Mesothelial cell of epicardium (in vitro differentiated cells): ENCODE measurements around the gene NCAM2. TPM values are rescaled to one million over a fixed set of nuclear protein-coding genes. Genes with fewer than 3 reads are reported as not detected.

Experiments
- DNase-seq, 2 experiments: peaks; one replicate each; pipeline ENCODE4 v3.0.0; 2021; ENCODE audit warnings: low spot score in 2 of 2; ENCODE audit not compliant: unreplicated experiment in 2 of 2
- H3K27ac Mint-ChIP-seq: 2 replicates; pipeline ENCODE4 v1.8.0; 2021; ENCODE audit warnings: mixed read lengths
- H3K27me3 Mint-ChIP-seq: 2 replicates; pipeline ENCODE4 v1.8.0; 2021; ENCODE audit warnings: low read depth, mixed read lengths
- H3K36me3 Mint-ChIP-seq: 2 replicates; pipeline ENCODE4 v1.8.0; 2021; ENCODE audit warnings: mixed read lengths
- H3K4me1 Mint-ChIP-seq: 2 replicates; pipeline ENCODE4 v1.8.0; 2021; ENCODE audit warnings: mixed read lengths
- H3K4me3 Mint-ChIP-seq: 2 replicates; pipeline ENCODE4 v1.8.0; 2021; ENCODE audit warnings: mild to moderate bottlenecking, moderate library complexity, mixed read lengths
- H3K9me3 Mint-ChIP-seq: 2 replicates; pipeline ENCODE4 v1.8.0; 2021; ENCODE audit warnings: mixed read lengths
- CTCF ChIP-seq: fragments of 200-600 bp; sonication (generic); IDR thresholded peaks from one replicate; pipeline ENCODE4 v1.5.0; 2021; ENCODE audit warnings: antibody characterized with exemption; ENCODE audit not compliant: unreplicated experiment
- total RNA-seq: library from RNA; stranded (reverse); gene quantifications from 3 replicates; pipeline ENCODE4 v1.2.1, GENCODE V29; 2021

Gene NCAM2
- total RNA-seq, 1 donor from 2014 or later, result 34.0 TPM

DNA sequence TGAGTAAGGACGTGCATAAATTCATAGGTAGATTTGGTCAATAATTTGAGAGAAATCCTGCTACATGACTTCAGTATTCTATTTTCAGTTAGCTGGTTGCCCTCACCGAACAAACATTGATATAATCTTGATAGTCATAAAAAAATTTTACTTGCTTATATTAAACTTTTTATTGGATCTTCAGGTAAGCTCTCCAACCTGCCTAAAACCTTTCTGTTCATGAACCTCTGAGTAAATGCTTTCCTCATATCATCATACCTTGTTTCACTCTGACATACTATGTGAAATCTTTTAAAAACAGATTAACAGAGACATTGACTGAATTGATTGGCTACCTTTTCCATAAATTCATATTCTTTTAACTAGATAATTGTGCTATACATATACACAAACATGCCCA, 299.0 kb downstream of the NCAM2 start:
- H3K4me3 Mint-ChIP-seq, result no peak overlapping the region
- no peaks in the 10 kb centered on the region for H3K27me3 Mint-ChIP-seq
- no peaks in the 10 kb centered on the region for H3K4me1 Mint-ChIP-seq
- DNase-seq, result no peak
- peaks cover 3% of the 10 kb centered on the region for H3K36me3 Mint-ChIP-seq
- TF ChIP-seq CTCF, result no peak
- no peak overlapping the region for H3K27ac Mint-ChIP-seq
- H3K9me3 Mint-ChIP-seq, result peaks cover 2% of the 10 kb centered on the region

- no peak for TF ChIP-seq CTCF
- H3K27me3 Mint-ChIP-seq, result no peaks in the 10 kb centered on the region
- H3K4me1 Mint-ChIP-seq, result no peaks in the 10 kb centered on the region
- peaks cover 4% of the 10 kb centered on the region for H3K9me3 Mint-ChIP-seq
- DNase-seq, result no peak
- no peaks in the 10 kb centered on the region for H3K36me3 Mint-ChIP-seq
- no peak overlapping the region for H3K27ac Mint-ChIP-seq
- H3K4me3 Mint-ChIP-seq, result no peak overlapping the region
Measured at GRCh38 chr21:21301013-21301412, 302.8 kb downstream of the NCAM2 start.

DNA sequence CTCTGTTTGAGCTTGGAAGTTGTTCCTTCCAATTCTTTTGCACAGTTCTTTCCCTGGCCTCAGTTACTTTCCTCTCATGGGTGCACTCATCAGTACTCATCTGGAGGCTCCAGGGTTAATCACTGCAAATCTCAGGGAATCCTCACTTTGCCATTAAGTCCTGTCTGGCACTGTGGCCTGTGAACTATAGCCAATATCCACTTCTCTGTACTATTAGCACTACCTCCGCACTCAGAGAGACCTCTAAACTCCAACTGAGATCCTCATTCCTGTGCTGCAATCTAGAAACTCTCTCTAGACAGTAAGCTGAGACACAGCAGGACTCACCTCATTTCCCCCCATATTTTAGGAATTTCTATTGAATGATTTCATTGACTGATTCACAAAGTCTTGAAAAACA, 311.3 kb downstream of the NCAM2 start:
- TF ChIP-seq CTCF, result no peak
- Mint-ChIP-seq H3K4me1 (peaks cover 7% of the 10 kb centered on the region), H3K4me3 (no peak overlapping the region)

DNA sequence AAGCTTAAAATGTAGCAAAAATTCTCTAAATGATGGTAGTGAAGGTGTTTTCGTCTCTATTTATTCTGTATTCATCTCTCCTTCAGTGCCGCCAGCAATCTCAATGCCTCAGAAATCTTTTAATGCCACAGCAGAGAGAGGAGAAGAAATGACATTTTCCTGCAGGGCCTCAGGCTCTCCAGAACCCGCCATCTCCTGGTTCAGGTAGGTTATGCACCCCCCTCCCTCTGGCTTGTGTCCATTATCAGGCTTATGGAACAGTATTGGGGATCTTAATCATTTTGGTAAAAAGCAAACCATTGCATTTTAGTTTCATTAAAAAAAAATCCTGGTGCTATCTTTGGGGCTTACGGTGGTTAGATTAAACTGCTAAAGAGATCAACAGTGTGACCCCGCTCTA, 326.1 kb downstream of the NCAM2 start:
- no peak overlapping the region for H3K4me3 Mint-ChIP-seq
- H3K4me1 Mint-ChIP-seq, result peaks cover 9% of the 10 kb centered on the region
- H3K27ac Mint-ChIP-seq, result no peak overlapping the region
- H3K36me3 Mint-ChIP-seq, result no peaks in the 10 kb centered on the region
- TF ChIP-seq CTCF, result no peak
- no peak for DNase-seq
- peaks cover 4% of the 10 kb centered on the region for H3K9me3 Mint-ChIP-seq
- no peaks in the 10 kb centered on the region for H3K27me3 Mint-ChIP-seq

More for the DNA sequence above, 311.3 kb downstream of the NCAM2 start:
- Mint-ChIP-seq H3K36me3 (no peaks in the 10 kb centered on the region), H3K27me3 (no peaks in the 10 kb centered on the region), H3K9me3 (no peaks in the 10 kb centered on the region), H3K27ac (no peak overlapping the region)
- no peak for DNase-seq

DNA sequence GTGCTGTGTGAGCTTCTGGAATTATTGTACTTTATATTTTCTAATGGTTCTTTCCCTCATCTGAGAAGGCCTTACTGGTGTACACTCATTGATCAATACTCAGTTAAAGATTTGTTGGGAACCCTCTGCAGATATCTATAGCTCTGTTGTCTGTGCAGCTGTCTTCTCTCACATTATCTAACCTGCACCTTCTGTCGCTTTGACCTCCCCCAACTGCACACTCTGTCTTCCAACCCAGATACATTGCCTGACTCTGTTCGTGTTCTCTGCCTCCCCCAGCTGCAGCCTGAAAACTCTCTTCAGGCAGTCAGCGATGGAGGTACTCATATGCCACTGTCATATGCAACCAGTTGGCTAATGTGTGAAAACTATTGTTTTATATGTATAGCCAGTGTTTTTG, 334.3 kb downstream of the NCAM2 start:
- no peak for DNase-seq
- no peaks in the 10 kb centered on the region for H3K4me1 Mint-ChIP-seq
- H3K27ac Mint-ChIP-seq, result no peak overlapping the region
- H3K27me3 Mint-ChIP-seq, result no peaks in the 10 kb centered on the region
- no peaks in the 10 kb centered on the region for H3K9me3 Mint-ChIP-seq
- no peak for TF ChIP-seq CTCF
- H3K36me3 Mint-ChIP-seq, result no peaks in the 10 kb centered on the region
- H3K4me3 Mint-ChIP-seq, result no peak overlapping the region

GRCh38 chr21:21341041-21341440, 342.8 kb downstream of the NCAM2 start:
- H3K4me1 Mint-ChIP-seq, result peaks cover 1% of the 10 kb centered on the region
- H3K36me3 Mint-ChIP-seq, result peaks cover 16% of the 10 kb centered on the region
- DNase-seq, result no peak
- H3K27me3 Mint-ChIP-seq, result no peaks in the 10 kb centered on the region
- no peak for TF ChIP-seq CTCF
- H3K4me3 Mint-ChIP-seq, result no peak overlapping the region
- peaks cover 23% of the 10 kb centered on the region for H3K9me3 Mint-ChIP-seq
- H3K27ac Mint-ChIP-seq, result no peak overlapping the region
